GM19351 (cell line): ENCODE data around the gene TRMT10A.
"Not testable (repeated sequence)": the region's sequence is repeated elsewhere in the genome, so short reads cannot be mapped to it uniquely, and the experiment has no call there.

Source experiments
- ATAC-seq: cut with Tn5 transposase; IDR thresholded peaks from one replicate; pipeline ENCODE4 v1.9.1; 2021; ENCODE audit warnings: mild to moderate bottlenecking, moderate library complexity; ENCODE audit not compliant: unreplicated experiment

Gene TRMT10A

GRCh38 chr4:99564921-99565320 lies 1.1 kb upstream of the TRMT10A start:
- ATAC-seq, result no peak

- ATAC-seq, result no peak
Observed at GRCh38 chr4:99552872-99553271, 11.0 kb downstream of the TRMT10A start.

GRCh38 chr4:99540277-99540939 lies 23.4 kb downstream of the TRMT10A start:
- ATAC-seq, result no peak

GRCh38 chr4:99537674-99538073 lies 26.2 kb downstream of the TRMT10A start:
- no peak for ATAC-seq

- no peak for ATAC-seq
Observed at GRCh38 chr4:99536848-99537247, 27.0 kb downstream of the TRMT10A start.

GRCh38 chr4:99536271-99536670 lies 27.6 kb downstream of the TRMT10A start:
- no peak for ATAC-seq

GRCh38 chr4:99534699-99535098 lies 29.1 kb downstream of the TRMT10A start:
- not testable (repeated sequence) for ATAC-seq

- ATAC-seq, result no peak
Observed at GRCh38 chr4:99529956-99530355, 33.9 kb downstream of the TRMT10A start.

- no peak for ATAC-seq
Observed at GRCh38 chr4:99529228-99529627, 34.6 kb downstream of the TRMT10A start.

GRCh38 chr4:99518601-99519295 lies 45.1 kb downstream of the TRMT10A start:
- no peak for ATAC-seq

GRCh38 chr4:99510721-99511120 lies 53.1 kb downstream of the TRMT10A start, which contains the start of gene C4orf17:
Gene C4orf17, plus strand, starts transcription at chr4:99511021. Its CDS starts 2,061 bp downstream, at chr4:99513082.
- no peak for ATAC-seq

GRCh38 chr4:99507762-99508161 lies 56.1 kb downstream of the TRMT10A start:
- ATAC-seq, result peak; percentile 56

- peak; percentile 38 for ATAC-seq
Observed at GRCh38 chr4:99507349-99507748, 56.5 kb downstream of the TRMT10A start.

- ATAC-seq, result no peak
Observed at GRCh38 chr4:99506781-99507180, 57.1 kb downstream of the TRMT10A start.

GRCh38 chr4:99504804-99505502 lies 58.9 kb downstream of the TRMT10A start:
- ATAC-seq, result no peak
